Measurements from ENCODE around the gene TLE3. TPM values are rescaled to one million over a fixed set of nuclear protein-coding genes. Genes with fewer than 3 reads are reported as not detected.

The TLE3 gene
- polyA plus RNA-seq, 1 of the 3 experiments (the other 2 are of a cell fraction) = 14.7 TPM

DNA sequence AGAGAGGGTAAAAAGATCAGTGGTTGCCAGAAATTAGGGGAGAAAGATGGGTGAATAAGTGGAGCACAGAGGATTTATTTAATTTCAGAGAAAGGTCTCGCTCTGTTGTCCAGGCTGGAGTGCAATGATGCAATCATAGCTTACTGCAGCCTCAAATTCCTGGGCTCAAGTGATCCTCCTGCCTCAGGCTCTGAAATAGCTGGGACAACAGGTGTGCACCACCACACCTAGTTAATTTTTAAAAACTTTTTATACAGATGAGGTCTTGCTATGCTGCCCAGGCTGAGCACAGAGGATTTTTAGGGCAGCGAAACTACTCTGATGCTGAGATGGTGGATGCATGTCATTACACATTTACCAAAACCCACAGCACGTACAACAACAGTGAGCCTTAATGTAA is 20.9 kb upstream of the TLE3 start:
- no peaks in the 10 kb centered on the region for H3K9me2 ChIP-seq
- peaks cover 6% of the 10 kb centered on the region for H3F3A ChIP-seq (replicated peaks; ENCODE audit: insufficient read depth)
- no peaks in the 10 kb centered on the region for H3K27me3 ChIP-seq (ENCODE audit: insufficient read depth)
- no peak overlapping the region for H2AFZ ChIP-seq (ENCODE audit: low read depth)
- H3K4me2 ChIP-seq = no peak overlapping the region
- H3K79me2 ChIP-seq (ENCODE audit: insufficient read depth) = no peaks in the 10 kb centered on the region
- ChIA-PET POLR2A (no interaction called here), CTCF (no interaction called here)
- no peaks in the 10 kb centered on the region for H4K20me1 ChIP-seq (ENCODE audit: insufficient read depth)
- H3K4me3 ChIP-seq (ENCODE audit: low read depth in 2 of 2, low read length in 1 of 2) = no peak overlapping the region
- H3K9me3 ChIP-seq = no peaks in the 10 kb centered on the region
- WGBS (ENCODE audit: low lambda C conversion rate) = 98% methylated on average over 3 of the region's 3 CpGs
- DNase-seq = no peak
- peaks cover 0 to 24% of the 10 kb centered on the region in 2 experiments; a peak in 2 of 4 replicates for H3K4me1 ChIP-seq (ENCODE audit: control insufficient read depth in 1 of 2, insufficient read depth in 2 of 2, low read depth in 1 of 2, low read length in 1 of 2)
- no peak overlapping the region for H3K9ac ChIP-seq
- H3K27ac ChIP-seq (ENCODE audit: low read depth in 2 of 2, low read length in 1 of 2) = no peak overlapping the region
- TF ChIP-seq GABPA (IDR thresholded peaks at IDR 0.05; ENCODE audit: low read depth) = no peak
- TF ChIP-seq MEF2A (IDR thresholded peaks at IDR 0.05; ENCODE audit: borderline replicate concordance, low read depth) = no peak
- TF ChIP-seq RXRA (IDR thresholded peaks at IDR 0.05; ENCODE audit: borderline replicate concordance, low read depth) = no peak
- no peak for TF ChIP-seq TCF12 (IDR thresholded peaks at IDR 0.05)
- TF ChIP-seq RFX5 (IDR thresholded peaks at IDR 0.05; ENCODE audit: low read length) = no peak
- no peak for TF ChIP-seq CHD2 (IDR thresholded peaks at IDR 0.05; ENCODE audit: low read length, partially characterized antibody)
- TF ChIP-seq, protein P1, sequence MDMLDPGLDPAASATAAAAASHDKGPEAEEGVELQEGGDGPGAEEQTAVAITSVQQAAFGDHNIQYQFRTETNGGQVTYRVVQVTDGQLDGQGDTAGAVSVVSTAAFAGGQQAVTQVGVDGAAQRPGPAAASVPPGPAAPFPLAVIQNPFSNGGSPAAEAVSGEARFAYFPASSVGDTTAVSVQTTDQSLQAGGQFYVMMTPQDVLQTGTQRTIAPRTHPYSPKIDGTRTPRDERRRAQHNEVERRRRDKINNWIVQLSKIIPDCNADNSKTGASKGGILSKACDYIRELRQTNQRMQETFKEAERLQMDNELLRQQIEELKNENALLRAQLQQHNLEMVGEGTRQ (IDR thresholded peaks at IDR 0.05; ENCODE audit: borderline replicate concordance, low read depth, low read length) = no peak
- TF ChIP-seq, protein P2, sequence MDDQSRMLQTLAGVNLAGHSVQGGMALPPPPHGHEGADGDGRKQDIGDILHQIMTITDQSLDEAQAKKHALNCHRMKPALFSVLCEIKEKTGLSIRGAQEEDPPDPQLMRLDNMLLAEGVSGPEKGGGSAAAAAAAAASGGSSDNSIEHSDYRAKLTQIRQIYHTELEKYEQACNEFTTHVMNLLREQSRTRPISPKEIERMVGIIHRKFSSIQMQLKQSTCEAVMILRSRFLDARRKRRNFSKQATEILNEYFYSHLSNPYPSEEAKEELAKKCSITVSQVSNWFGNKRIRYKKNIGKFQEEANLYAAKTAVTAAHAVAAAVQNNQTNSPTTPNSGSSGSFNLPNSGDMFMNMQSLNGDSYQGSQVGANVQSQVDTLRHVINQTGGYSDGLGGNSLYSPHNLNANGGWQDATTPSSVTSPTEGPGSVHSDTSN (IDR thresholded peaks at IDR 0.05) = no peak
- no peak for TF ChIP-seq EP300 (IDR thresholded peaks at IDR 0.05; ENCODE audit: borderline replicate concordance in 1 of 2, low read depth in 1 of 2, low read length in 1 of 2)
- no peak for TF ChIP-seq FOSL2 (IDR thresholded peaks at IDR 0.05; ENCODE audit: borderline replicate concordance, low read depth)
- TF ChIP-seq, protein P3, sequence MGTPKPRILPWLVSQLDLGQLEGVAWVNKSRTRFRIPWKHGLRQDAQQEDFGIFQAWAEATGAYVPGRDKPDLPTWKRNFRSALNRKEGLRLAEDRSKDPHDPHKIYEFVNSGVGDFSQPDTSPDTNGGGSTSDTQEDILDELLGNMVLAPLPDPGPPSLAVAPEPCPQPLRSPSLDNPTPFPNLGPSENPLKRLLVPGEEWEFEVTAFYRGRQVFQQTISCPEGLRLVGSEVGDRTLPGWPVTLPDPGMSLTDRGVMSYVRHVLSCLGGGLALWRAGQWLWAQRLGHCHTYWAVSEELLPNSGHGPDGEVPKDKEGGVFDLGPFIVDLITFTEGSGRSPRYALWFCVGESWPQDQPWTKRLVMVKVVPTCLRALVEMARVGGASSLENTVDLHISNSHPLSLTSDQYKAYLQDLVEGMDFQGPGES (IDR thresholded peaks at IDR 0.05; ENCODE audit: low read depth, low read length) = no peak
- no peak for TF ChIP-seq NFIC (IDR thresholded peaks at IDR 0.05; ENCODE audit: borderline replicate concordance)
- no peak for TF ChIP-seq RCOR1 (IDR thresholded peaks at IDR 0.05; ENCODE audit: low read length)
- TF ChIP-seq, protein P4, sequence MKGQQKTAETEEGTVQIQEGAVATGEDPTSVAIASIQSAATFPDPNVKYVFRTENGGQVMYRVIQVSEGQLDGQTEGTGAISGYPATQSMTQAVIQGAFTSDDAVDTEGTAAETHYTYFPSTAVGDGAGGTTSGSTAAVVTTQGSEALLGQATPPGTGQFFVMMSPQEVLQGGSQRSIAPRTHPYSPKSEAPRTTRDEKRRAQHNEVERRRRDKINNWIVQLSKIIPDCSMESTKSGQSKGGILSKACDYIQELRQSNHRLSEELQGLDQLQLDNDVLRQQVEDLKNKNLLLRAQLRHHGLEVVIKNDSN (IDR thresholded peaks at IDR 0.05; ENCODE audit: borderline replicate concordance, low read depth) = no peak
- no peak for TF ChIP-seq FOXM1 (IDR thresholded peaks at IDR 0.05; ENCODE audit: low read depth)
- TF ChIP-seq, protein P5, sequence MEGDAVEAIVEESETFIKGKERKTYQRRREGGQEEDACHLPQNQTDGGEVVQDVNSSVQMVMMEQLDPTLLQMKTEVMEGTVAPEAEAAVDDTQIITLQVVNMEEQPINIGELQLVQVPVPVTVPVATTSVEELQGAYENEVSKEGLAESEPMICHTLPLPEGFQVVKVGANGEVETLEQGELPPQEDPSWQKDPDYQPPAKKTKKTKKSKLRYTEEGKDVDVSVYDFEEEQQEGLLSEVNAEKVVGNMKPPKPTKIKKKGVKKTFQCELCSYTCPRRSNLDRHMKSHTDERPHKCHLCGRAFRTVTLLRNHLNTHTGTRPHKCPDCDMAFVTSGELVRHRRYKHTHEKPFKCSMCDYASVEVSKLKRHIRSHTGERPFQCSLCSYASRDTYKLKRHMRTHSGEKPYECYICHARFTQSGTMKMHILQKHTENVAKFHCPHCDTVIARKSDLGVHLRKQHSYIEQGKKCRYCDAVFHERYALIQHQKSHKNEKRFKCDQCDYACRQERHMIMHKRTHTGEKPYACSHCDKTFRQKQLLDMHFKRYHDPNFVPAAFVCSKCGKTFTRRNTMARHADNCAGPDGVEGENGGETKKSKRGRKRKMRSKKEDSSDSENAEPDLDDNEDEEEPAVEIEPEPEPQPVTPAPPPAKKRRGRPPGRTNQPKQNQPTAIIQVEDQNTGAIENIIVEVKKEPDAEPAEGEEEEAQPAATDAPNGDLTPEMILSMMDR (IDR thresholded peaks at IDR 0.05) = no peak
- no peak for TF ChIP-seq RAD21 (IDR thresholded peaks at IDR 0.05; ENCODE audit: low read length)
- TF ChIP-seq YY1 (IDR thresholded peaks at IDR 0.05; ENCODE audit: low read depth) = no peak
- no peak for TF ChIP-seq SMC3 (IDR thresholded peaks at IDR 0.05; ENCODE audit: low read depth, low read length)
- no peak for TF ChIP-seq GATA2 (CRISPR knock-in tag; IDR thresholded peaks at IDR 0.05)
- no peaks in the 10 kb centered on the region for H3K36me3 ChIP-seq (replicated peaks in 1 of 2; ENCODE audit: control insufficient read depth in 1 of 2, insufficient read depth in 2 of 2, low read length in 1 of 2)
